HepG2 (cell line): ENCODE results near the gene SMAD7. TPM values are rescaled to one million over a fixed set of nuclear protein-coding genes. Genes with fewer than 3 reads are reported as not detected.
A peak's percentile ranks its signal among the peaks of the same experiment; 100 is the strongest.

Experiments used
- AKNA ChIP-seq: sonication (generic); formaldehyde crosslinking; IDR thresholded peaks from 2 replicates; pipeline ENCODE4 v1.4.0; 2020; ENCODE audit warnings: missing genetic modification reagents, borderline replicate concordance
- ESRRA ChIP-seq: sonication (generic); formaldehyde crosslinking; IDR thresholded peaks from 2 replicates; pipeline ENCODE4 v1.5.1; 2020; ENCODE audit warnings: mild to moderate bottlenecking, low read depth, missing genetic modification reagents
- NFIC ChIP-seq: IDR thresholded peaks from 2 replicates; pipeline ENCODE4 v1.6.1; 2012; ENCODE audit warnings: mild to moderate bottlenecking, low read length, inconsistent platforms
- PAX8 ChIP-seq: sonication (generic); formaldehyde crosslinking; IDR thresholded peaks from 2 replicates; pipeline ENCODE4 v1.8.0; 2022; ENCODE audit warnings: mild to moderate bottlenecking, missing genetic modification reagents, borderline replicate concordance
- SALL1 ChIP-seq: sonication (generic); formaldehyde crosslinking; IDR thresholded peaks from 2 replicates; pipeline ENCODE4 v1.8.0; 2022; ENCODE audit warnings: mild to moderate bottlenecking, missing genetic modification reagents
- SOX13 ChIP-seq, 3 experiments: fragments of 450-650 bp in 1 of 3; sonication (generic) in 1 of 3; formaldehyde crosslinking in 1 of 3; IDR thresholded peaks in 2 of 3; conservative IDR thresholded peaks in 1 of 3; 2 replicates each; pipeline versions ENCODE4 v1.5.0 to v1.6.1; 2016 to 2020; ENCODE audit warnings: antibody characterized with exemption in 1 of 3, mild to moderate bottlenecking in 1 of 3, missing compliant biosample characterization in 1 of 3, missing genetic modification reagents in 1 of 3, moderate library complexity in 1 of 3
- ZBTB37 ChIP-seq: sonication (generic); formaldehyde crosslinking; IDR thresholded peaks from 2 replicates; pipeline ENCODE4 v1.4.0; 2020; ENCODE audit warnings: mild to moderate bottlenecking, missing genetic modification reagents
- ZFP90 ChIP-seq: sonication (generic); formaldehyde crosslinking; IDR thresholded peaks from 2 replicates; pipeline ENCODE4 v1.8.0; 2022; ENCODE audit warnings: missing genetic modification reagents, mild to moderate bottlenecking, inconsistent platforms, borderline replicate concordance
- ZFX ChIP-seq: sonication (generic); formaldehyde crosslinking; IDR thresholded peaks from 2 replicates; pipeline ENCODE4 v1.4.0; 2020; ENCODE audit warnings: mild to moderate bottlenecking, low read depth, missing genetic modification reagents, moderate library complexity
- ZNF274 ChIP-seq: sonication (generic); formaldehyde crosslinking; IDR thresholded peaks from 2 replicates; pipeline ENCODE4 v1.5.1; 2020; ENCODE audit warnings: mild to moderate bottlenecking, missing genetic modification reagents
- ZNF670 ChIP-seq: sonication (generic); formaldehyde crosslinking; IDR thresholded peaks from 2 replicates; pipeline ENCODE4 v1.8.0; 2022; ENCODE audit warnings: mild to moderate bottlenecking, missing genetic modification reagents, borderline replicate concordance
- ZNF879 ChIP-seq: sonication (generic); formaldehyde crosslinking; IDR thresholded peaks from 2 replicates; pipeline ENCODE4 v1.8.1; 2023; ENCODE audit warnings: missing genetic modification reagents
- polyA plus RNA-seq, 8 experiments: library from polyadenylated mRNA; depleted of rRNA in 3 of 8; stranded (reverse) in 7 of 8; unstranded in 1 of 8; fragments of >200 nt; fragmentation: Illumina TruSeq in 4 of 8; extraction: Trizol in 4 of 8; gene quantifications; 2 replicates each; pipeline versions ENCODE4 v1.2.1 to v1.2.3, GENCODE V29; 2011 to 2016; ENCODE audit warnings: low read depth in 4 of 8, missing spikeins in 1 of 8, mixed read lengths in 1 of 8; ENCODE audit not compliant: insufficient read depth in 1 of 8
- total RNA-seq, 5 experiments: library from RNA; depleted of rRNA; stranded (reverse); fragments of >200 nt; fragmentation: Illumina TruSeq; extraction: Trizol; gene quantifications; 2 replicates each; pipeline ENCODE4 v1.2.3, GENCODE V29; 2016; ENCODE audit warnings: low read depth in 1 of 5
- TF ChIP-seq, protein P1 (sequence below): sonication (generic); formaldehyde crosslinking; IDR thresholded peaks from 2 replicates; pipeline ENCODE4 v1.5.1; 2020; ENCODE audit warnings: missing genetic modification reagents, mild to moderate bottlenecking, borderline replicate concordance
- TF ChIP-seq, protein P2 (sequence below): sonication (generic); formaldehyde crosslinking; IDR thresholded peaks from 2 replicates; pipeline ENCODE4 v1.5.1; 2020; ENCODE audit warnings: mild to moderate bottlenecking, missing genetic modification reagents, moderate library complexity
- TF ChIP-seq, protein P3 (sequence below): sonication (generic); formaldehyde crosslinking; IDR thresholded peaks from 2 replicates; pipeline ENCODE4 v1.5.0; 2020; ENCODE audit warnings: missing genetic modification reagents, mild to moderate bottlenecking, borderline replicate concordance

SMAD7 gene
- total and polyA plus RNA-seq, 2 of the 13 experiments (the other 11 are each of a cell fraction or from before 2014, with no cell fraction given) = 17.4 to 24.7 TPM

GRCh38 chr18:48928787-48929186, 22.0 kb downstream of the SMAD7 start (continued):
- TF ChIP-seq, protein P1, sequence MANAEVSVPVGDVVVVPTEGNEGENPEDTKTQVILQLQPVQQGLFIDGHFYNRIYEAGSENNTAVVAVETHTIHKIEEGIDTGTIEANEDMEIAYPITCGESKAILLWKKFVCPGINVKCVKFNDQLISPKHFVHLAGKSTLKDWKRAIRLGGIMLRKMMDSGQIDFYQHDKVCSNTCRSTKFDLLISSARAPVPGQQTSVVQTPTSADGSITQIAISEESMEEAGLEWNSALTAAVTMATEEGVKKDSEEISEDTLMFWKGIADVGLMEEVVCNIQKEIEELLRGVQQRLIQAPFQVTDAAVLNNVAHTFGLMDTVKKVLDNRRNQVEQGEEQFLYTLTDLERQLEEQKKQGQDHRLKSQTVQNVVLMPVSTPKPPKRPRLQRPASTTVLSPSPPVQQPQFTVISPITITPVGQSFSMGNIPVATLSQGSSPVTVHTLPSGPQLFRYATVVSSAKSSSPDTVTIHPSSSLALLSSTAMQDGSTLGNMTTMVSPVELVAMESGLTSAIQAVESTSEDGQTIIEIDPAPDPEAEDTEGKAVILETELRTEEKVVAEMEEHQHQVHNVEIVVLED (CRISPR knock-in tag) = no peak
- peak; percentile 50; the same call in 1 of the 2 replicates for TF ChIP-seq SALL1 (CRISPR knock-in tag)
- TF ChIP-seq, protein P2, sequence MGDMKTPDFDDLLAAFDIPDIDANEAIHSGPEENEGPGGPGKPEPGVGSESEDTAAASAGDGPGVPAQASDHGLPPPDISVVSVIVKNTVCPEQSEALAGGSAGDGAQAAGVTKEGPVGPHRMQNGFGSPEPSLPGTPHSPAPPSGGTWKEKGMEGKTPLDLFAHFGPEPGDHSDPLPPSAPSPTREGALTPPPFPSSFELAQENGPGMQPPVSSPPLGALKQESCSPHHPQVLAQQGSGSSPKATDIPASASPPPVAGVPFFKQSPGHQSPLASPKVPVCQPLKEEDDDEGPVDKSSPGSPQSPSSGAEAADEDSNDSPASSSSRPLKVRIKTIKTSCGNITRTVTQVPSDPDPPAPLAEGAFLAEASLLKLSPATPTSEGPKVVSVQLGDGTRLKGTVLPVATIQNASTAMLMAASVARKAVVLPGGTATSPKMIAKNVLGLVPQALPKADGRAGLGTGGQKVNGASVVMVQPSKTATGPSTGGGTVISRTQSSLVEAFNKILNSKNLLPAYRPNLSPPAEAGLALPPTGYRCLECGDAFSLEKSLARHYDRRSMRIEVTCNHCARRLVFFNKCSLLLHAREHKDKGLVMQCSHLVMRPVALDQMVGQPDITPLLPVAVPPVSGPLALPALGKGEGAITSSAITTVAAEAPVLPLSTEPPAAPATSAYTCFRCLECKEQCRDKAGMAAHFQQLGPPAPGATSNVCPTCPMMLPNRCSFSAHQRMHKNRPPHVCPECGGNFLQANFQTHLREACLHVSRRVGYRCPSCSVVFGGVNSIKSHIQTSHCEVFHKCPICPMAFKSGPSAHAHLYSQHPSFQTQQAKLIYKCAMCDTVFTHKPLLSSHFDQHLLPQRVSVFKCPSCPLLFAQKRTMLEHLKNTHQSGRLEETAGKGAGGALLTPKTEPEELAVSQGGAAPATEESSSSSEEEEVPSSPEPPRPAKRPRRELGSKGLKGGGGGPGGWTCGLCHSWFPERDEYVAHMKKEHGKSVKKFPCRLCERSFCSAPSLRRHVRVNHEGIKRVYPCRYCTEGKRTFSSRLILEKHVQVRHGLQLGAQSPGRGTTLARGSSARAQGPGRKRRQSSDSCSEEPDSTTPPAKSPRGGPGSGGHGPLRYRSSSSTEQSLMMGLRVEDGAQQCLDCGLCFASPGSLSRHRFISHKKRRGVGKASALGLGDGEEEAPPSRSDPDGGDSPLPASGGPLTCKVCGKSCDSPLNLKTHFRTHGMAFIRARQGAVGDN (CRISPR knock-in tag) = peak; percentile 78
- TF ChIP-seq, protein P3, sequence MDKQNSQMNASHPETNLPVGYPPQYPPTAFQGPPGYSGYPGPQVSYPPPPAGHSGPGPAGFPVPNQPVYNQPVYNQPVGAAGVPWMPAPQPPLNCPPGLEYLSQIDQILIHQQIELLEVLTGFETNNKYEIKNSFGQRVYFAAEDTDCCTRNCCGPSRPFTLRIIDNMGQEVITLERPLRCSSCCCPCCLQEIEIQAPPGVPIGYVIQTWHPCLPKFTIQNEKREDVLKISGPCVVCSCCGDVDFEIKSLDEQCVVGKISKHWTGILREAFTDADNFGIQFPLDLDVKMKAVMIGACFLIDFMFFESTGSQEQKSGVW (CRISPR knock-in tag) = no peak
- TF ChIP-seq ZNF670 (CRISPR knock-in tag) = no peak
- TF ChIP-seq ZBTB37 (CRISPR knock-in tag) = no peak
- TF ChIP-seq SOX13 (IDR thresholded peaks at IDR 0.05) = no peak
- peak in 1 of 2 experiments; percentile 13; a peak in 1 of 4 replicates for TF ChIP-seq SOX13 (CRISPR knock-in tag; conservative IDR thresholded peaks at IDR 0.05 in 1 of 2, IDR thresholded peaks at IDR 0.05 in 1 of 2)
- no peak for TF ChIP-seq PAX8 (CRISPR knock-in tag)
- TF ChIP-seq AKNA = no peak
- TF ChIP-seq ZFP90 = peak; percentile 91
- TF ChIP-seq ESRRA (CRISPR knock-in tag) = no peak
- TF ChIP-seq NFIC = no peak
- no peak for TF ChIP-seq ZNF879 (CRISPR knock-in tag)
- TF ChIP-seq ZFX (CRISPR knock-in tag) = peak; percentile 53; the same call in 1 of the 2 replicates
- TF ChIP-seq ZNF274 (CRISPR knock-in tag) = 0 out of 2 replicates have a peak, but pooled peaks have one; percentile 27
